ENCODE measurements around the gene LRRTM2. TPM values are rescaled to one million over a fixed set of nuclear protein-coding genes. Genes with fewer than 3 reads are reported as not detected.

LRRTM2 gene
- total and polyA plus RNA-seq, 2 donors (not counting 1 experiment from before 2014, with no cell fraction given) = 0.33 to 1.3 TPM

DNA sequence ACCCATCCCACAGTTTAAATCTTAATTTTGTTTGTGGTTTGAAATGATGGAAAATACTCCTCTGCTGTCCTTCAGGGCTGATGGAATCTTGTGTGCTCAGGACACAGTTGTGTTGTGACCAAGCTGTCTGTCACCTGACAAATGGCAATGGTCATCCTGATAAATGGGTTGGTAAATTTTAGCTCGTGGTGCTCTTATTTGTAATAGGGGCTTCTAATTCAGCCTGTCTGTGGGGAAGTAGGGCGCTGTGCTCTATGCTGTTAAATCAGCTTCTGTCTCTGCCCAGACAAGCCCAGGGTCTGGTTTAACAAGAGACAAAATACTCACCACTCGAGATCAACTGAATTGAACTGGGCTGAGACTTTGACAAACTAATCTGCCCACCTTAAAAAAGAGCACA lies 4.5 kb downstream of the LRRTM2 start:
- peak in 1 of 2 donors; percentile 19 for DNase-seq (ENCODE audit: low read depth in 2 of 2)
- H3K9ac ChIP-seq (ENCODE audit: insufficient read depth, low read length) = no peak overlapping the region
- H3K79me2 ChIP-seq (ENCODE audit: control insufficient read depth, insufficient read depth, low read length) = peaks cover 44% of the 10 kb centered on the region
- H3K4me3 ChIP-seq (replicated peaks in 1 of 4; ENCODE audit: control extremely low read depth in 1 of 4, insufficient read depth in 1 of 4, low read depth in 3 of 4, low read length in 4 of 4) = no peak overlapping the region
- H3K36me3 ChIP-seq (ENCODE audit: control insufficient read depth, insufficient read depth, low read length) = no peaks in the 10 kb centered on the region
- no peaks in the 10 kb centered on the region for H3K27me3 ChIP-seq (ENCODE audit: control insufficient read depth, insufficient read depth, low read length)
- H4K20me1 ChIP-seq (ENCODE audit: control insufficient read depth, extremely low read depth, insufficient read depth, low read length) = no peaks in the 10 kb centered on the region
- H2AFZ ChIP-seq (ENCODE audit: low read length) = no peak overlapping the region
- H3K4me1 ChIP-seq (ENCODE audit: control insufficient read depth, extremely low read depth, insufficient read depth, low read length) = no peaks in the 10 kb centered on the region
- no peaks in the 10 kb centered on the region for H3K9me3 ChIP-seq (ENCODE audit: control insufficient read depth, insufficient read depth, low read depth, low read length)
- H3K27ac ChIP-seq (ENCODE audit: insufficient read depth, low read length) = no peak overlapping the region
- no peak overlapping the region for H3K4me2 ChIP-seq (ENCODE audit: extremely low read depth, insufficient read depth, low read length)
- TF ChIP-seq EZH2 (IDR thresholded peaks at IDR 0.05; ENCODE audit: low read length, missing control alignments) (no peak), CTCF (conservative IDR thresholded peaks at IDR 0.05 in 1 of 2, IDR thresholded peaks at IDR 0.05 in 1 of 2; ENCODE audit: low read depth in 1 of 2, low read length in 2 of 2) (no peak)

- Histone ChIP-seq H3K4me1 (ENCODE audit: control insufficient read depth, extremely low read depth, insufficient read depth, low read length) (no peaks in the 10 kb centered on the region), H3K4me2 (ENCODE audit: extremely low read depth, insufficient read depth, low read length) (no peak overlapping the region), H3K36me3 (ENCODE audit: control insufficient read depth, insufficient read depth, low read length) (no peaks in the 10 kb centered on the region), H4K20me1 (ENCODE audit: control insufficient read depth, extremely low read depth, insufficient read depth, low read length) (no peaks in the 10 kb centered on the region), H2AFZ (ENCODE audit: low read length) (no peak overlapping the region), H3K27ac (ENCODE audit: insufficient read depth, low read length) (no peak overlapping the region), H3K4me3 (replicated peaks in 1 of 4; ENCODE audit: control extremely low read depth in 1 of 4, insufficient read depth in 1 of 4, low read depth in 3 of 4, low read length in 4 of 4) (no peak overlapping the region), H3K9me3 (ENCODE audit: control insufficient read depth, insufficient read depth, low read depth, low read length) (no peaks in the 10 kb centered on the region), H3K27me3 (ENCODE audit: control insufficient read depth, insufficient read depth, low read length) (no peaks in the 10 kb centered on the region), H3K79me2 (ENCODE audit: control insufficient read depth, insufficient read depth, low read length) (peaks cover 47% of the 10 kb centered on the region), H3K9ac (ENCODE audit: insufficient read depth, low read length) (no peak overlapping the region)
- peak; percentile 20 to 75 for DNase-seq (ENCODE audit: low read depth in 2 of 2)
- TF ChIP-seq CTCF (conservative IDR thresholded peaks at IDR 0.05 in 1 of 2, IDR thresholded peaks at IDR 0.05 in 1 of 2; ENCODE audit: low read depth in 1 of 2, low read length in 2 of 2) (no peak), EZH2 (IDR thresholded peaks at IDR 0.05; ENCODE audit: low read length, missing control alignments) (no peak)
Measured at GRCh38 chr5:138869763-138870500, 5.2 kb downstream of the LRRTM2 start.

DNA sequence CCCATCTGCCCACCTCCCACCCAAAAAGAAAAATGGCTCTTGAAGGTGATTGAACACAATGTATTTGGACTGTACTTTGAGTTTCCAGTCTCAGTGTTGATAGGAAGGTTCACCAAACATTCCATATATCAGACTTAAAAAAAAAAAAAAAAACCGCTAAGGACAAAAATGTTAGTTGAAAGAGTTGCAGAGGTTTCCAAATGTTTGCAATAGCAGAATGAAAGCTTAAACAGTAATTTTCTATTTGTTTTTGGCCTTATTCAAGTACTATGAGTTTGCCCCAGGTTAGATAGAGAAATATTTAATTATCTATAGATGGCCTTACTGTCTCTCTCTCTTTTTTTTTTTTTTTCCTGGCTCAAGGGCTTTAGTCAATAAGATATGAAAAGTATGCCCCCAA lies 6.1 kb downstream of the LRRTM2 start:
- Histone ChIP-seq H3K79me2 (ENCODE audit: control insufficient read depth, insufficient read depth, low read length) (peaks cover 46% of the 10 kb centered on the region), H3K36me3 (ENCODE audit: control insufficient read depth, insufficient read depth, low read length) (no peaks in the 10 kb centered on the region), H4K20me1 (ENCODE audit: control insufficient read depth, extremely low read depth, insufficient read depth, low read length) (no peaks in the 10 kb centered on the region), H3K27me3 (ENCODE audit: control insufficient read depth, insufficient read depth, low read length) (no peaks in the 10 kb centered on the region), H3K9me3 (ENCODE audit: control insufficient read depth, insufficient read depth, low read depth, low read length) (no peaks in the 10 kb centered on the region), H3K4me3 (replicated peaks in 1 of 4; ENCODE audit: control extremely low read depth in 1 of 4, insufficient read depth in 1 of 4, low read depth in 3 of 4, low read length in 4 of 4) (no peak overlapping the region), H2AFZ (ENCODE audit: low read length) (no peak overlapping the region), H3K9ac (ENCODE audit: insufficient read depth, low read length) (no peak overlapping the region), H3K4me1 (ENCODE audit: control insufficient read depth, extremely low read depth, insufficient read depth, low read length) (no peaks in the 10 kb centered on the region), H3K27ac (ENCODE audit: insufficient read depth, low read length) (no peak overlapping the region), H3K4me2 (ENCODE audit: extremely low read depth, insufficient read depth, low read length) (no peak overlapping the region)
- DNase-seq (ENCODE audit: low read depth in 2 of 2) = no peak
- TF ChIP-seq CTCF (conservative IDR thresholded peaks at IDR 0.05 in 1 of 2, IDR thresholded peaks at IDR 0.05 in 1 of 2; ENCODE audit: low read depth in 1 of 2, low read length in 2 of 2) = no peak
- no peak for TF ChIP-seq EZH2 (IDR thresholded peaks at IDR 0.05; ENCODE audit: low read length, missing control alignments)

Measured in fibroblast of lung (primary cell).